HEK293 (cell line): ENCODE results near the gene CNIH3.
A peak's percentile ranks its signal among the peaks of the same experiment; 100 is the strongest.

ENCODE experiments used
- CTCF ChIA-PET: fragments of 350-600 bp; formaldehyde crosslinking; extraction: SDS; loops from one replicate; lab custom pipeline; 2021; ENCODE audit warnings: antibody characterized with exemption; lab: Yijun Ruan, JAX
- POLR2A ChIA-PET: fragments of 300-600 bp; formaldehyde crosslinking; extraction: SDS; loops from one replicate; lab custom pipeline; 2020; ENCODE audit warnings: antibody characterized with exemption, inconsistent platforms; lab: Yijun Ruan, JAX
- H3K27ac ChIP-seq: fragments of 200-500 bp; sonication (Bioruptor generic); 2 replicates; pipeline ENCODE4 v1.5.1; 2014; ENCODE audit warnings: low read depth, low read length, control low read depth, inconsistent platforms; ENCODE audit errors: extremely low read depth
- H3K36me3 ChIP-seq, 2 experiments: fragments of 200-500 bp in 1 of 2; sonication (Bioruptor generic) in 1 of 2; 1 replicate in 1 of 2; 2 replicates in 1 of 2; pipeline ENCODE4 v1.5.1; 2014 to 2017; ENCODE audit warnings: inconsistent platforms in 2 of 2, low read length in 2 of 2; ENCODE audit not compliant: control insufficient read depth in 2 of 2, insufficient read depth in 1 of 2
- H3K4me1 ChIP-seq: fragments of 200-500 bp; sonication (Bioruptor generic); 2 replicates; pipeline ENCODE4 v1.5.1; 2014; ENCODE audit warnings: mild to moderate bottlenecking, low read length, inconsistent platforms; ENCODE audit not compliant: control insufficient read depth, insufficient read depth
- H3K4me3 ChIP-seq: 2 replicates; pipeline ENCODE4 v1.5.1; 2011; ENCODE audit warnings: low read depth, mild to moderate bottlenecking, control low read depth, low read length, moderate library complexity
- H3K9me3 ChIP-seq: fragments of 200-500 bp; sonication (Bioruptor generic); 2 replicates; pipeline ENCODE4 v1.5.1; 2014; ENCODE audit warnings: low read depth, low read length, inconsistent platforms; ENCODE audit not compliant: control insufficient read depth, insufficient read depth
- BCL11B ChIP-seq: fragments of 450-650 bp; formaldehyde crosslinking; IDR thresholded peaks from 2 replicates; pipeline ENCODE4 v1.5.1; 2016; ENCODE audit warnings: low read depth, missing biosample characterization, missing genetic modification characterization
- GLIS1 ChIP-seq: fragments of 450-650 bp; formaldehyde crosslinking; IDR thresholded peaks from 2 replicates; pipeline ENCODE4 v1.5.1; 2016; ENCODE audit warnings: missing biosample characterization, missing genetic modification characterization
- PBX3 ChIP-seq: sonication (generic); formaldehyde crosslinking; IDR thresholded peaks from 2 replicates; pipeline ENCODE4 v1.8.1; 2022; ENCODE audit warnings: mild to moderate bottlenecking, moderate library complexity, missing genetic modification reagents
- PRDM2 ChIP-seq: fragments of 450-650 bp; formaldehyde crosslinking; IDR thresholded peaks from 2 replicates; pipeline ENCODE4 v1.5.1; 2016; ENCODE audit warnings: missing biosample characterization, missing genetic modification characterization, borderline replicate concordance
- PRDM4 ChIP-seq: fragments of 450-650 bp; formaldehyde crosslinking; IDR thresholded peaks from 2 replicates; pipeline ENCODE4 v1.5.1; 2017; ENCODE audit warnings: missing biosample characterization, missing genetic modification characterization
- TRIM28 ChIP-seq: IDR thresholded peaks from 2 replicates; pipeline ENCODE4 v1.6.1; 2011; ENCODE audit warnings: low read length, control low read depth, borderline replicate concordance
- ZBTB17 ChIP-seq: fragments of 450-650 bp; formaldehyde crosslinking; IDR thresholded peaks from 2 replicates; pipeline ENCODE4 v1.5.1; 2016; ENCODE audit warnings: missing biosample characterization, missing genetic modification characterization
- ZBTB20 ChIP-seq: fragments of 450-650 bp; formaldehyde crosslinking; IDR thresholded peaks from 2 replicates; pipeline ENCODE4 v1.5.1; 2016; ENCODE audit warnings: missing biosample characterization, missing genetic modification characterization
- ZNF10 ChIP-seq: fragments of 450-650 bp; formaldehyde crosslinking; IDR thresholded peaks from 2 replicates; pipeline ENCODE4 v1.5.1; 2017; ENCODE audit warnings: missing biosample characterization, missing genetic modification characterization
- ZNF18 ChIP-seq: fragments of 450-650 bp; formaldehyde crosslinking; IDR thresholded peaks from 2 replicates; pipeline ENCODE4 v1.5.1; 2016; ENCODE audit warnings: missing biosample characterization, missing genetic modification characterization
- ZNF366 ChIP-seq: fragments of 450-650 bp; formaldehyde crosslinking; conservative IDR thresholded peaks from 2 replicates; pipeline ENCODE4 v1.5.1; 2016; ENCODE audit warnings: missing biosample characterization, missing genetic modification characterization
- ZNF473 ChIP-seq: fragments of 450-650 bp; formaldehyde crosslinking; IDR thresholded peaks from 2 replicates; pipeline ENCODE4 v1.5.1; 2017; ENCODE audit warnings: missing biosample characterization, missing genetic modification characterization
- ZNF488 ChIP-seq: fragments of 450-650 bp; formaldehyde crosslinking; IDR thresholded peaks from 2 replicates; pipeline ENCODE4 v1.5.1; 2016; ENCODE audit warnings: missing biosample characterization, missing genetic modification characterization
- ZNF501 ChIP-seq: fragments of 450-650 bp; formaldehyde crosslinking; IDR thresholded peaks from 2 replicates; pipeline ENCODE4 v1.5.1; 2016; ENCODE audit warnings: missing biosample characterization, missing genetic modification characterization
- ZNF544 ChIP-seq: fragments of 450-650 bp; formaldehyde crosslinking; IDR thresholded peaks from 2 replicates; pipeline ENCODE4 v1.5.0; 2017; ENCODE audit warnings: missing biosample characterization, missing genetic modification characterization
- ZNF629 ChIP-seq: fragments of 450-650 bp; formaldehyde crosslinking; IDR thresholded peaks from 2 replicates; pipeline ENCODE4 v1.5.1; 2017; ENCODE audit warnings: missing biosample characterization, missing genetic modification characterization
- ZNF692 ChIP-seq: fragments of 450-650 bp; formaldehyde crosslinking; IDR thresholded peaks from 2 replicates; pipeline ENCODE4 v1.5.1; 2016; ENCODE audit warnings: missing biosample characterization, missing genetic modification characterization
- ZNF704 ChIP-seq: fragments of 450-650 bp; formaldehyde crosslinking; IDR thresholded peaks from 2 replicates; pipeline ENCODE4 v1.5.1; 2016; ENCODE audit warnings: missing biosample characterization, missing genetic modification characterization
- ZNF747 ChIP-seq: fragments of 450-650 bp; formaldehyde crosslinking; IDR thresholded peaks from 2 replicates; pipeline ENCODE4 v1.5.1; 2016; ENCODE audit warnings: missing biosample characterization, missing genetic modification characterization
- ZNF785 ChIP-seq: fragments of 450-650 bp; formaldehyde crosslinking; IDR thresholded peaks from 2 replicates; pipeline ENCODE4 v1.5.1; 2016; ENCODE audit warnings: missing biosample characterization, missing genetic modification characterization
- ZSCAN23 ChIP-seq: fragments of 450-650 bp; formaldehyde crosslinking; IDR thresholded peaks from 2 replicates; pipeline ENCODE4 v1.5.1; 2016; ENCODE audit warnings: missing biosample characterization, missing genetic modification characterization
- ZSCAN4 ChIP-seq: fragments of 450-650 bp; formaldehyde crosslinking; IDR thresholded peaks from 2 replicates; pipeline ENCODE4 v1.5.1; 2017; ENCODE audit warnings: missing biosample characterization, missing genetic modification characterization

Gene CNIH3

GRCh38 chr1:224624432-224624831 lies 8.3 kb downstream of the CNIH3 start:
- no peak overlapping the region for H3K4me3 ChIP-seq
- peaks cover 30% of the 10 kb centered on the region for H3K4me1 ChIP-seq
- ChIA-PET POLR2A (interaction anchor here (0.8 to 1.3 kb wide), 2 partner anchors 8 to 227 kb away, joined by 4 to 5 read pairs; no protein-coding TSS in a partner anchor), CTCF (interaction anchor here (2.3 to 13.8 kb wide), 3 partner anchors 110 to 298 kb away, joined by 8 to 100 read pairs (median 14); no protein-coding TSS in a partner anchor)
- H3K9me3 ChIP-seq: no peaks in the 10 kb centered on the region
- no peaks in the 10 kb centered on the region for H3K36me3 ChIP-seq
- H3K27ac ChIP-seq: peak overlapping the region; percentile 35; the same call in 1 of the 2 replicates
- TF ChIP-seq ZSCAN23 (tag by site-specific recombination): no peak
- no peak for TF ChIP-seq ZBTB17 (tag by site-specific recombination)
- TF ChIP-seq ZNF785 (tag by site-specific recombination): 0 out of 2 replicates have a peak, but pooled peaks have one; percentile 6
- peak; percentile 51; the same call in 1 of the 2 replicates for TF ChIP-seq ZNF473 (tag by site-specific recombination)
- TF ChIP-seq ZNF704 (tag by site-specific recombination): no peak
- no peak for TF ChIP-seq ZNF10 (tag by site-specific recombination)
- no peak for TF ChIP-seq ZNF18 (tag by site-specific recombination)
- TF ChIP-seq PRDM2: 0 out of 2 replicates have a peak, but pooled peaks have one; percentile 6
- TF ChIP-seq TRIM28: no peak
- no peak for TF ChIP-seq ZNF501
- TF ChIP-seq ZNF544: no peak
- TF ChIP-seq ZNF366 (tag by site-specific recombination): no peak
- TF ChIP-seq GLIS1: no peak
- TF ChIP-seq PRDM4: no peak
- no peak for TF ChIP-seq ZNF692
- no peak for TF ChIP-seq BCL11B (tag by site-specific recombination)
- no peak for TF ChIP-seq PBX3
- TF ChIP-seq ZNF488 (tag by site-specific recombination): no peak
- TF ChIP-seq ZNF629 (tag by site-specific recombination): no peak
- no peak; the same call in 1 of the 2 replicates for TF ChIP-seq ZBTB20 (tag by site-specific recombination)
- no peak for TF ChIP-seq ZNF747
- TF ChIP-seq ZSCAN4 (tag by site-specific recombination): no peak
